Kidney epithelial cell (primary cell): Measurements from ENCODE around the gene CFAP46. TPM values are rescaled to one million over a fixed set of nuclear protein-coding genes. Genes with fewer than 3 reads are reported as not detected.

Source experiments
- DNase-seq: peaks from one replicate; pipeline ENCODE4 v3.0.0-alpha.2; 2010; ENCODE audit warnings: low read depth
- H3K27me3 ChIP-seq: 2 replicates; pipeline ENCODE4 v1.6.0; 2011; ENCODE audit warnings: low read length; ENCODE audit not compliant: control insufficient read depth, insufficient read depth
- H3K36me3 ChIP-seq: 2 replicates; pipeline ENCODE4 v1.5.1; 2011; ENCODE audit warnings: low read length; ENCODE audit not compliant: control insufficient read depth, insufficient read depth
- H3K4me3 ChIP-seq: 2 replicates; pipeline ENCODE4 v1.5.1; 2011; ENCODE audit warnings: low read depth, mild to moderate bottlenecking, control low read depth, low read length
- CTCF ChIP-seq: IDR thresholded peaks from 2 replicates; pipeline ENCODE4 v1.5.1; 2011; ENCODE audit warnings: mild to moderate bottlenecking, moderate library complexity, low read length, control low read depth, inconsistent platforms; ENCODE audit not compliant: insufficient read depth, poor library complexity, severe bottlenecking
- total RNA-seq: library from RNA; depleted of rRNA; stranded (reverse); fragments of >200 nt; gene quantifications from 2 replicates; pipeline ENCODE4 v1.2.3, GENCODE V29; 2015

Gene CFAP46
- total RNA-seq, 1 donor from 2014 or later: 5.1 TPM

GRCh38 chr10:132984801-132985545, 42.6 kb upstream of the CFAP46 start:
- no peak for TF ChIP-seq CTCF
- Histone ChIP-seq H3K4me3 (no peak overlapping the region), H3K36me3 (no peaks in the 10 kb centered on the region), H3K27me3 (peaks cover 22% of the 10 kb centered on the region)
- no peak for DNase-seq

- no peak overlapping the region for H3K4me3 ChIP-seq
- H3K27me3 ChIP-seq: peaks cover 24% of the 10 kb centered on the region
- H3K36me3 ChIP-seq: no peaks in the 10 kb centered on the region
- no peak for TF ChIP-seq CTCF
- no peak for DNase-seq
Observed at GRCh38 chr10:132984008-132984295, 41.6 kb upstream of the CFAP46 start.

GRCh38 chr10:132983252-132984007, 41.1 kb upstream of the CFAP46 start:
- no peak overlapping the region for H3K4me3 ChIP-seq
- H3K36me3 ChIP-seq: no peaks in the 10 kb centered on the region
- H3K27me3 ChIP-seq: peaks cover 24% of the 10 kb centered on the region
- DNase-seq: no peak
- no peak for TF ChIP-seq CTCF

- Histone ChIP-seq H3K27me3 (peaks cover 24% of the 10 kb centered on the region), H3K4me3 (no peak overlapping the region), H3K36me3 (no peaks in the 10 kb centered on the region)
- no peak for TF ChIP-seq CTCF
- no peak for DNase-seq
Observed at GRCh38 chr10:132982301-132982989, 40.1 kb upstream of the CFAP46 start.

- no peaks in the 10 kb centered on the region for H3K36me3 ChIP-seq
- no peak for DNase-seq
- peaks cover 24% of the 10 kb centered on the region for H3K27me3 ChIP-seq
- no peak overlapping the region for H3K4me3 ChIP-seq
- TF ChIP-seq CTCF: no peak
Observed at GRCh38 chr10:132981746-132982145, 39.4 kb upstream of the CFAP46 start.

- Histone ChIP-seq H3K4me3 (no peak overlapping the region), H3K36me3 (no peaks in the 10 kb centered on the region), H3K27me3 (peaks cover 24% of the 10 kb centered on the region)
- no peak for DNase-seq
- TF ChIP-seq CTCF: no peak
Observed at GRCh38 chr10:132981173-132981555, 38.8 kb upstream of the CFAP46 start.
